A673 (cell line): Measurements from ENCODE around the gene CHCHD3.

Experiments
- EZH2 ChIP-seq: fragments of 200-600 bp; sonication (generic); IDR thresholded peaks from 2 replicates; pipeline ENCODE4 v1.6.1; 2017; ENCODE audit warnings: borderline replicate concordance, low read depth, mild to moderate bottlenecking, mixed read lengths, antibody characterized with exemption, low read length; ENCODE audit not compliant: poor library complexity, severe bottlenecking
- TF ChIP-seq, protein P1 (sequence below): fragments of 300-800, 200-600 bp; sonication (generic); conservative IDR thresholded peaks from 2 replicates; pipeline ENCODE4 v1.5.1; 2017; ENCODE audit warnings: low read depth, mild to moderate bottlenecking, antibody characterized with exemption, low read length, moderate library complexity, mixed read lengths

DNA sequence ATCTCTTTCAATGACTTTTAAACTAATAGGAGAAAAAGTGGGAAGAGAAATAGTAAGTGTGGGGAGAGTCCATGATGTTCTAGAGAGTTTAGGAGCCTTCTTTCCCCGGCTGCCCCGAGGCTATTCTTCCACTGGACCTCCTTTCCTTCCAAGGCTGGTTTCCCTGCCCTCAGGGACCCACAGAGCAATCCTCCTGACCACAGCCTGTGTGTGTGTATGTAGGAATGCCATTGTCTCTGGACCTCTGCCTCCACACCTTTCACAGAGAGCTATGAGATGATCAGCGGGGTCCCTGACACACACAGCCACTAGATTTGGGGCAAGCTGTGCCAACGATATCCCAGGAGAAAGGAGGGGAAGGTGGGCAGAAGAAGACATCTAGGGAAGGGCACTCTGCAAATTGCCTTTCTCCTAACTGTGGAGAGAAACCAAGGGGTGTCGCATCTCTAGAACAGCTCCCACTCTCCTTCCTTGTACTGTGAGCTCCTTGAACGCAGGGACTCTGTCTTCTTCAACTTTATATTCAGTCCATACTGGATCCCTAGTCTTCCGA lies 13.3 kb upstream of the CHCHD3 start:
- TF ChIP-seq, protein P1, sequence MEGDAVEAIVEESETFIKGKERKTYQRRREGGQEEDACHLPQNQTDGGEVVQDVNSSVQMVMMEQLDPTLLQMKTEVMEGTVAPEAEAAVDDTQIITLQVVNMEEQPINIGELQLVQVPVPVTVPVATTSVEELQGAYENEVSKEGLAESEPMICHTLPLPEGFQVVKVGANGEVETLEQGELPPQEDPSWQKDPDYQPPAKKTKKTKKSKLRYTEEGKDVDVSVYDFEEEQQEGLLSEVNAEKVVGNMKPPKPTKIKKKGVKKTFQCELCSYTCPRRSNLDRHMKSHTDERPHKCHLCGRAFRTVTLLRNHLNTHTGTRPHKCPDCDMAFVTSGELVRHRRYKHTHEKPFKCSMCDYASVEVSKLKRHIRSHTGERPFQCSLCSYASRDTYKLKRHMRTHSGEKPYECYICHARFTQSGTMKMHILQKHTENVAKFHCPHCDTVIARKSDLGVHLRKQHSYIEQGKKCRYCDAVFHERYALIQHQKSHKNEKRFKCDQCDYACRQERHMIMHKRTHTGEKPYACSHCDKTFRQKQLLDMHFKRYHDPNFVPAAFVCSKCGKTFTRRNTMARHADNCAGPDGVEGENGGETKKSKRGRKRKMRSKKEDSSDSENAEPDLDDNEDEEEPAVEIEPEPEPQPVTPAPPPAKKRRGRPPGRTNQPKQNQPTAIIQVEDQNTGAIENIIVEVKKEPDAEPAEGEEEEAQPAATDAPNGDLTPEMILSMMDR = no peak
- no peak for TF ChIP-seq EZH2
